ENCODE results near the gene PPA1.
"Not testable (repeated sequence)": the region's sequence is repeated elsewhere in the genome, so short reads cannot be mapped to it uniquely, and the experiment has no call there.

PPA1 gene

GRCh38 chr10:70254778-70255328 lies 21.6 kb upstream of the PPA1 start:
- no peaks in the 10 kb centered on the region for H3K36me3 ChIP-seq (ENCODE audit: control insufficient read depth, insufficient read depth, low read length)
- H3K27ac ChIP-seq (ENCODE audit: low read depth, low read length): no peak overlapping the region
- H3K4me1 ChIP-seq (ENCODE audit: control insufficient read depth, insufficient read depth, low read length): no peaks in the 10 kb centered on the region
- H3K9me3 ChIP-seq (ENCODE audit: control insufficient read depth, insufficient read depth, low read depth, low read length): no peaks in the 10 kb centered on the region
- no peak overlapping the region for H3K9ac ChIP-seq (ENCODE audit: low read length)
- no peak overlapping the region for H3K4me3 ChIP-seq (ENCODE audit: low read depth, low read length)
- no peaks in the 10 kb centered on the region for H3K27me3 ChIP-seq (ENCODE audit: control insufficient read depth, insufficient read depth, low read length)

GRCh38 chr10:70253878-70254765 lies 20.9 kb upstream of the PPA1 start:
- no peaks in the 10 kb centered on the region for H3K27me3 ChIP-seq (ENCODE audit: control insufficient read depth, insufficient read depth, low read length)
- no peaks in the 10 kb centered on the region for H3K9me3 ChIP-seq (ENCODE audit: control insufficient read depth, insufficient read depth, low read depth, low read length)
- no peak overlapping the region for H3K27ac ChIP-seq (ENCODE audit: low read depth, low read length)
- H3K9ac ChIP-seq (ENCODE audit: low read length): no peak overlapping the region
- no peaks in the 10 kb centered on the region for H3K4me1 ChIP-seq (ENCODE audit: control insufficient read depth, insufficient read depth, low read length)
- no peaks in the 10 kb centered on the region for H3K36me3 ChIP-seq (ENCODE audit: control insufficient read depth, insufficient read depth, low read length)
- no peak overlapping the region for H3K4me3 ChIP-seq (ENCODE audit: low read depth, low read length)

GRCh38 chr10:70250961-70251680 lies 17.9 kb upstream of the PPA1 start:
- H3K4me3 ChIP-seq (ENCODE audit: low read depth, low read length): no peak overlapping the region
- no peaks in the 10 kb centered on the region for H3K36me3 ChIP-seq (ENCODE audit: control insufficient read depth, insufficient read depth, low read length)
- H3K27ac ChIP-seq (ENCODE audit: low read depth, low read length): no peak overlapping the region
- H3K9me3 ChIP-seq (ENCODE audit: control insufficient read depth, insufficient read depth, low read depth, low read length): no peaks in the 10 kb centered on the region
- H3K9ac ChIP-seq (ENCODE audit: low read length): no peak overlapping the region
- no peaks in the 10 kb centered on the region for H3K27me3 ChIP-seq (ENCODE audit: control insufficient read depth, insufficient read depth, low read length)
- no peaks in the 10 kb centered on the region for H3K4me1 ChIP-seq (ENCODE audit: control insufficient read depth, insufficient read depth, low read length)

- Histone ChIP-seq H3K27ac (ENCODE audit: low read depth, low read length) (no peak overlapping the region), H3K36me3 (ENCODE audit: control insufficient read depth, insufficient read depth, low read length) (no peaks in the 10 kb centered on the region), H3K4me3 (ENCODE audit: low read depth, low read length) (no peak overlapping the region), H3K27me3 (ENCODE audit: control insufficient read depth, insufficient read depth, low read length) (peaks cover 19% of the 10 kb centered on the region; the same call in 1 of the 2 replicates), H3K9me3 (ENCODE audit: control insufficient read depth, insufficient read depth, low read depth, low read length) (no peaks in the 10 kb centered on the region), H3K4me1 (ENCODE audit: control insufficient read depth, insufficient read depth, low read length) (no peaks in the 10 kb centered on the region), H3K9ac (ENCODE audit: low read length) (no peak overlapping the region)
Measured at GRCh38 chr10:70247360-70247759, 14.1 kb upstream of the PPA1 start.

GRCh38 chr10:70241081-70241480 lies 7.9 kb upstream of the PPA1 start:
- Histone ChIP-seq H3K27me3 (ENCODE audit: control insufficient read depth, insufficient read depth, low read length) (peaks cover 19% of the 10 kb centered on the region; the same call in 1 of the 2 replicates), H3K4me1 (ENCODE audit: control insufficient read depth, insufficient read depth, low read length) (no peaks in the 10 kb centered on the region), H3K27ac (ENCODE audit: low read depth, low read length) (no peak overlapping the region), H3K4me3 (ENCODE audit: low read depth, low read length) (no peak overlapping the region), H3K36me3 (ENCODE audit: control insufficient read depth, insufficient read depth, low read length) (no peaks in the 10 kb centered on the region), H3K9ac (ENCODE audit: low read length) (no peak overlapping the region), H3K9me3 (ENCODE audit: control insufficient read depth, insufficient read depth, low read depth, low read length) (peaks cover 20% of the 10 kb centered on the region)

GRCh38 chr10:70239986-70240385 lies 6.8 kb upstream of the PPA1 start:
- H3K4me3 ChIP-seq (ENCODE audit: low read depth, low read length); H3K36me3 ChIP-seq (ENCODE audit: control insufficient read depth, insufficient read depth, low read length); H3K9ac ChIP-seq (ENCODE audit: low read length); H3K27ac ChIP-seq (ENCODE audit: low read depth, low read length); H3K4me1 ChIP-seq (ENCODE audit: control insufficient read depth, insufficient read depth, low read length): not testable (repeated sequence)
- Histone ChIP-seq H3K27me3 (ENCODE audit: control insufficient read depth, insufficient read depth, low read length) (peaks cover 13% of the 10 kb centered on the region; the same call in 1 of the 2 replicates), H3K9me3 (ENCODE audit: control insufficient read depth, insufficient read depth, low read depth, low read length) (peaks cover 20% of the 10 kb centered on the region)

GRCh38 chr10:70239077-70239976 lies 6.1 kb upstream of the PPA1 start:
- H3K4me1 ChIP-seq (ENCODE audit: control insufficient read depth, insufficient read depth, low read length); H3K4me3 ChIP-seq (ENCODE audit: low read depth, low read length); H3K27me3 ChIP-seq (ENCODE audit: control insufficient read depth, insufficient read depth, low read length); H3K36me3 ChIP-seq (ENCODE audit: control insufficient read depth, insufficient read depth, low read length); H3K9ac ChIP-seq (ENCODE audit: low read length); H3K27ac ChIP-seq (ENCODE audit: low read depth, low read length): not testable (repeated sequence)
- H3K9me3 ChIP-seq (ENCODE audit: control insufficient read depth, insufficient read depth, low read depth, low read length): peaks cover 20% of the 10 kb centered on the region

GRCh38 chr10:70237958-70238536 lies 4.8 kb upstream of the PPA1 start:
- H3K27ac ChIP-seq (ENCODE audit: low read depth, low read length); H3K4me3 ChIP-seq (ENCODE audit: low read depth, low read length); H3K27me3 ChIP-seq (ENCODE audit: control insufficient read depth, insufficient read depth, low read length); H3K36me3 ChIP-seq (ENCODE audit: control insufficient read depth, insufficient read depth, low read length); H3K4me1 ChIP-seq (ENCODE audit: control insufficient read depth, insufficient read depth, low read length); H3K9ac ChIP-seq (ENCODE audit: low read length): not testable (repeated sequence)
- H3K9me3 ChIP-seq (ENCODE audit: control insufficient read depth, insufficient read depth, low read depth, low read length): peaks cover 20% of the 10 kb centered on the region

- Histone ChIP-seq H3K9ac (ENCODE audit: low read length) (no peak overlapping the region), H3K4me1 (ENCODE audit: control insufficient read depth, insufficient read depth, low read length) (no peaks in the 10 kb centered on the region), H3K27ac (ENCODE audit: low read depth, low read length) (no peak overlapping the region), H3K27me3 (ENCODE audit: control insufficient read depth, insufficient read depth, low read length) (no peaks in the 10 kb centered on the region), H3K4me3 (ENCODE audit: low read depth, low read length) (no peak overlapping the region), H3K36me3 (ENCODE audit: control insufficient read depth, insufficient read depth, low read length) (peaks cover 6% of the 10 kb centered on the region; the same call in 1 of the 2 replicates), H3K9me3 (ENCODE audit: control insufficient read depth, insufficient read depth, low read depth, low read length) (peaks cover 8% of the 10 kb centered on the region; the same call in 1 of the 2 replicates)
Measured at GRCh38 chr10:70234668-70235447, 1.6 kb upstream of the PPA1 start.

- Histone ChIP-seq H3K4me1 (ENCODE audit: control insufficient read depth, insufficient read depth, low read length) (no peaks in the 10 kb centered on the region), H3K9me3 (ENCODE audit: control insufficient read depth, insufficient read depth, low read depth, low read length) (peaks cover 7% of the 10 kb centered on the region; the same call in 1 of the 2 replicates), H3K27me3 (ENCODE audit: control insufficient read depth, insufficient read depth, low read length) (no peaks in the 10 kb centered on the region), H3K9ac (ENCODE audit: low read length) (peak overlapping the region; percentile 56), H3K4me3 (ENCODE audit: low read depth, low read length) (peak overlapping the region; percentile 78), H3K27ac (ENCODE audit: low read depth, low read length) (no peak overlapping the region), H3K36me3 (ENCODE audit: control insufficient read depth, insufficient read depth, low read length) (peaks cover 14% of the 10 kb centered on the region)
Measured at GRCh38 chr10:70233939-70234300, 691 bp upstream of the PPA1 start.
